Keratinocyte (primary cell): ENCODE data around the gene RFFL. TPM values are rescaled to one million over a fixed set of nuclear protein-coding genes. Genes with fewer than 3 reads are reported as not detected.

ENCODE experiments used
- DNase-seq: peaks from one replicate; pipeline ENCODE4 v3.0.0-alpha.2; 2011; ENCODE audit warnings: low read depth, missing footprints, low spot score
- FAIRE-seq: peaks from 2 replicates; lab custom pipeline; 2011; peaks lifted over from hg19 to GRCh38; lab: Jason Lieb, UNC
- H2AFZ ChIP-seq: 2 replicates; pipeline ENCODE4 v1.6.0; 2012; ENCODE audit warnings: low read length, control low read depth, inconsistent platforms; ENCODE audit not compliant: control insufficient read depth
- H3K27ac ChIP-seq: 2 replicates; pipeline ENCODE4 v1.5.1; 2011; ENCODE audit warnings: low read length; ENCODE audit not compliant: control insufficient read depth, insufficient read depth
- H3K27me3 ChIP-seq: 3 replicates; pipeline ENCODE4 v1.6.0; 2011; ENCODE audit warnings: low read length; ENCODE audit not compliant: control insufficient read depth, insufficient read depth; ENCODE audit errors: extremely low read depth
- H3K36me3 ChIP-seq, 2 experiments: 2 replicates in 1 of 2; 3 replicates in 1 of 2; pipeline ENCODE4 v1.5.1; 2011; ENCODE audit warnings: low read length in 2 of 2, mild to moderate bottlenecking in 1 of 2; ENCODE audit not compliant: control insufficient read depth in 2 of 2, insufficient read depth in 2 of 2; ENCODE audit errors: extremely low read depth in 1 of 2
- H3K4me1 ChIP-seq: 3 replicates; pipeline ENCODE4 v1.5.1; 2011; ENCODE audit warnings: low read length; ENCODE audit not compliant: control insufficient read depth, insufficient read depth; ENCODE audit errors: extremely low read depth
- H3K4me2 ChIP-seq: 3 replicates; pipeline ENCODE4 v1.6.0; 2011; ENCODE audit warnings: low read depth, low read length; ENCODE audit not compliant: control insufficient read depth, insufficient read depth; ENCODE audit errors: extremely low read depth
- H3K4me3 ChIP-seq, 3 experiments: fragments of 200-600 bp in 1 of 3; sonication (generic) in 1 of 3; 2 replicates in 2 of 3; 3 replicates in 1 of 3; pipeline ENCODE4 v1.5.1; 2011 to 2016; ENCODE audit warnings: low read length in 3 of 3, mild to moderate bottlenecking in 3 of 3, control low read depth in 2 of 3, inconsistent platforms in 1 of 3, low read depth in 1 of 3, mixed read lengths in 1 of 3, mixed run types in 1 of 3, moderate library complexity in 1 of 3; ENCODE audit not compliant: control insufficient read depth in 2 of 3, insufficient read depth in 2 of 3; ENCODE audit errors: extremely low read depth in 1 of 3
- H3K79me2 ChIP-seq: 2 replicates; pipeline ENCODE4 v1.6.0; 2012; ENCODE audit warnings: low read length; ENCODE audit not compliant: control insufficient read depth, insufficient read depth
- H3K9ac ChIP-seq: 3 replicates; pipeline ENCODE4 v1.6.0; 2011; ENCODE audit warnings: low read length; ENCODE audit not compliant: control insufficient read depth, insufficient read depth; ENCODE audit errors: extremely low read depth
- H3K9me1 ChIP-seq: 3 replicates; pipeline ENCODE4 v1.6.0; 2011; ENCODE audit warnings: low read length; ENCODE audit not compliant: control insufficient read depth, insufficient read depth; ENCODE audit errors: extremely low read depth
- H3K9me3 ChIP-seq: 2 replicates; pipeline ENCODE4 v1.5.1; 2012; ENCODE audit warnings: low read depth, low read length; ENCODE audit not compliant: control insufficient read depth
- H4K20me1 ChIP-seq: 3 replicates; pipeline ENCODE4 v1.6.0; 2011; ENCODE audit warnings: low read length; ENCODE audit not compliant: control insufficient read depth, insufficient read depth; ENCODE audit errors: extremely low read depth
- CTCF ChIP-seq, 3 experiments: IDR thresholded peaks in 1 of 3; conservative IDR thresholded peaks in 1 of 3; optimal IDR thresholded peaks in 1 of 3; 2 replicates in 2 of 3; 3 replicates in 1 of 3; pipeline versions ENCODE3 to v1.5.1; 2011; ENCODE audit warnings: low read length in 3 of 3, mild to moderate bottlenecking in 3 of 3, moderate library complexity in 2 of 3, control low read depth in 1 of 3, inconsistent platforms in 1 of 3; ENCODE audit not compliant: insufficient read depth in 2 of 3; ENCODE audit errors: extremely low read depth in 1 of 3
- EZH2 ChIP-seq: IDR thresholded peaks from one replicate; pipeline ENCODE4 v1.6.1; 2012; ENCODE audit warnings: inconsistent platforms, mild to moderate bottlenecking, low read length, moderate library complexity
- dilution Hi-C: fragments of 300-500 bp; cut with MboI; formaldehyde crosslinking; loops from one replicate; pipeline ENCODE4 v1.7.0; 2020; ENCODE audit warnings: low sequenced_read_pairs; ENCODE audit not compliant: extremely low pct_ligation_motif_present
- polyA plus RNA-seq, 5 experiments: library from polyadenylated mRNA; depleted of rRNA in 3 of 5; stranded (reverse) in 3 of 5; stranded (forward) in 1 of 5; unstranded in 1 of 5; fragments of >200 nt; gene quantifications; 1 replicate in 1 of 5; 2 replicates in 3 of 5; 3 replicates in 1 of 5; pipeline versions ENCODE4 v1.2.1 to v1.2.3, GENCODE V29; 2011 to 2012; ENCODE audit warnings: missing spikeins in 2 of 5, low read depth in 1 of 5, low replicate concordance in 1 of 5

Gene RFFL
- polyA plus RNA-seq, 1 donor (not counting 4 experiments of a cell fraction or from before 2014, with no cell fraction given): 13.5 TPM

GRCh38 chr17:35048685-35049379 lies 14.7 kb downstream of the RFFL start:
- FAIRE-seq: no peak
- Histone ChIP-seq H3K4me3 (no peak overlapping the region), H4K20me1 (no peaks in the 10 kb centered on the region), H3K79me2 (peaks cover 11% of the 10 kb centered on the region), H3K36me3 (peaks cover 0 to 2% of the 10 kb centered on the region in 2 experiments), H3K9me1 (no peaks in the 10 kb centered on the region), H3K27me3 (no peaks in the 10 kb centered on the region), H3K9me3 (no peaks in the 10 kb centered on the region), H3K4me2 (no peak overlapping the region), H3K4me1 (peaks cover 3% of the 10 kb centered on the region), H3K9ac (no peak overlapping the region), H3K27ac (no peak overlapping the region), H2AFZ (no peak overlapping the region)
- TF ChIP-seq EZH2: no peak
- TF ChIP-seq CTCF (optimal IDR thresholded peaks at IDR 0.05 in 1 of 3, IDR thresholded peaks at IDR 0.05 in 1 of 3, conservative IDR thresholded peaks at IDR 0.05 in 1 of 3; ENCODE audit: extremely low read depth in 1 of 3, insufficient read depth in 2 of 3, low read length in 3 of 3): no peak
- DNase-seq: no peak
- dilution Hi-C loops: no loop called here

GRCh38 chr17:35046740-35047283 lies 16.7 kb downstream of the RFFL start:
- Histone ChIP-seq H4K20me1 (no peaks in the 10 kb centered on the region), H3K4me3 (no peak overlapping the region), H3K79me2 (peaks cover 9% of the 10 kb centered on the region), H2AFZ (no peak overlapping the region), H3K4me2 (peak overlapping the region; percentile 29), H3K9me3 (no peaks in the 10 kb centered on the region), H3K4me1 (no peaks in the 10 kb centered on the region), H3K9me1 (no peaks in the 10 kb centered on the region), H3K27me3 (no peaks in the 10 kb centered on the region), H3K36me3 (peaks cover 0 to 2% of the 10 kb centered on the region in 2 experiments), H3K9ac (no peak overlapping the region), H3K27ac (no peak overlapping the region)
- no peak for TF ChIP-seq EZH2
- no peak for TF ChIP-seq CTCF (optimal IDR thresholded peaks at IDR 0.05 in 1 of 3, IDR thresholded peaks at IDR 0.05 in 1 of 3, conservative IDR thresholded peaks at IDR 0.05 in 1 of 3; ENCODE audit: extremely low read depth in 1 of 3, insufficient read depth in 2 of 3, low read length in 3 of 3)
- FAIRE-seq: no peak
- dilution Hi-C loops: no loop called here
- DNase-seq: no peak
